HEK293T (cell line): ENCODE measurements around the gene SCGN.

Source experiments
- CTBP1 ChIP-seq: fragments of 450-650 bp; IDR thresholded peaks from 2 replicates; pipeline ENCODE4 v1.6.1; 2016; ENCODE audit warnings: borderline replicate concordance
- ELF4 ChIP-seq: fragments of 450-650 bp; IDR thresholded peaks from 2 replicates; pipeline ENCODE4 v1.6.1; 2017; ENCODE audit warnings: antibody characterized with exemption
- FOXA1 ChIP-seq: fragments of 450-650 bp; IDR thresholded peaks from 2 replicates; pipeline ENCODE4 v1.6.1; 2016; ENCODE audit warnings: mild to moderate bottlenecking
- FOXK2 ChIP-seq: fragments of 450-650 bp; IDR thresholded peaks from 2 replicates; pipeline ENCODE4 v1.6.1; 2016; ENCODE audit warnings: mild to moderate bottlenecking
- HDGF ChIP-seq: fragments of 450-650 bp; IDR thresholded peaks from 2 replicates; pipeline ENCODE4 v1.6.1; 2017; ENCODE audit warnings: antibody characterized with exemption, borderline replicate concordance
- LEF1 ChIP-seq: fragments of 450-650 bp; IDR thresholded peaks from 2 replicates; pipeline ENCODE4 v1.6.1; 2017; ENCODE audit warnings: mild to moderate bottlenecking, borderline replicate concordance
- NFRKB ChIP-seq: fragments of 450-650 bp; IDR thresholded peaks from 2 replicates; pipeline ENCODE4 v1.6.1; 2016; ENCODE audit warnings: mild to moderate bottlenecking, moderate library complexity
- SP1 ChIP-seq: fragments of 450-650 bp; IDR thresholded peaks from 2 replicates; pipeline ENCODE4 v1.6.1; 2017

- TF ChIP-seq FOXK2: no peak
- TF ChIP-seq SP1: no peak
- TF ChIP-seq LEF1: no peak
- TF ChIP-seq CTBP1: no peak
- TF ChIP-seq NFRKB: no peak
- TF ChIP-seq FOXA1: no peak
- no peak for TF ChIP-seq HDGF
- TF ChIP-seq ELF4: no peak
Measured at GRCh38 chr6:25670793-25671513, 18.9 kb downstream of the SCGN start.
